Gastroesophageal sphincter (tissue), 3 donors: ENCODE measurements around the gene SLC8A2.

Experiments
- POLR2A ChIP-seq, 2 donors: fragments of 450-650 bp; IDR thresholded peaks; one replicate each; pipeline ENCODE4 v1.6.1; 2017; ENCODE audit warnings: antibody characterized with exemption in 2 of 2, mild to moderate bottlenecking in 2 of 2, moderate library complexity in 1 of 2
- TF ChIP-seq, protein P1 (sequence below), 4 experiments: fragments of 200-600 bp in 2 of 4; fragments of 450-650 bp in 2 of 4; sonication (generic) in 1 of 4; IDR thresholded peaks; one replicate each; pipeline ENCODE4 v1.5.1; 2017 to 2019; ENCODE audit warnings: antibody characterized with exemption in 4 of 4, mild to moderate bottlenecking in 2 of 4, moderate library complexity in 2 of 4

DNA sequence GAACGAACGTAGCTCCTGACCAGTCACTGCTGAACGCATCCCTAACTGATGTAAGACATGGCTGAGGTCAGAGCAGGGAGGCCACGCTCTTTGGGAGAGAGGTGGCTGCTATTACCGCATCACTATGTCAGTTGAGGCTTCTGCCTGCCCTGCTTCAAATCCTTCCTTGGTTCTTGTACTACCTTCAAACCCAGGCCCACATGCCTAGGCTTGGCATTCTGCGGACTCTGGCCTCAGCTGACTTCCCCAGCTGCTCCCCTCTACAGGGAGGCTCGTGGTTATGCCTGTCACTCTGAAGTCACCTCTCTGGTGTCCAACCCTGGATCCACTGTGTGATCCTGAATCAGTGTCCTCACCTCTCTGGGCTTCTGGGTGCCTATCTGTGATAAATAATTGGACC lies 37.6 kb downstream of the SLC8A2 start:
- TF ChIP-seq, protein P1, sequence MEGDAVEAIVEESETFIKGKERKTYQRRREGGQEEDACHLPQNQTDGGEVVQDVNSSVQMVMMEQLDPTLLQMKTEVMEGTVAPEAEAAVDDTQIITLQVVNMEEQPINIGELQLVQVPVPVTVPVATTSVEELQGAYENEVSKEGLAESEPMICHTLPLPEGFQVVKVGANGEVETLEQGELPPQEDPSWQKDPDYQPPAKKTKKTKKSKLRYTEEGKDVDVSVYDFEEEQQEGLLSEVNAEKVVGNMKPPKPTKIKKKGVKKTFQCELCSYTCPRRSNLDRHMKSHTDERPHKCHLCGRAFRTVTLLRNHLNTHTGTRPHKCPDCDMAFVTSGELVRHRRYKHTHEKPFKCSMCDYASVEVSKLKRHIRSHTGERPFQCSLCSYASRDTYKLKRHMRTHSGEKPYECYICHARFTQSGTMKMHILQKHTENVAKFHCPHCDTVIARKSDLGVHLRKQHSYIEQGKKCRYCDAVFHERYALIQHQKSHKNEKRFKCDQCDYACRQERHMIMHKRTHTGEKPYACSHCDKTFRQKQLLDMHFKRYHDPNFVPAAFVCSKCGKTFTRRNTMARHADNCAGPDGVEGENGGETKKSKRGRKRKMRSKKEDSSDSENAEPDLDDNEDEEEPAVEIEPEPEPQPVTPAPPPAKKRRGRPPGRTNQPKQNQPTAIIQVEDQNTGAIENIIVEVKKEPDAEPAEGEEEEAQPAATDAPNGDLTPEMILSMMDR (IDR thresholded peaks at IDR 0.05) = no peak
- TF ChIP-seq POLR2A (IDR thresholded peaks at IDR 0.05) = no peak
